Mesothelial cell of epicardium (in vitro differentiated cells): Measurements from ENCODE around the gene CAMTA1. TPM values are rescaled to one million over a fixed set of nuclear protein-coding genes. Genes with fewer than 3 reads are reported as not detected.
"Not testable (repeated sequence)": the region's sequence is repeated elsewhere in the genome, so short reads cannot be mapped to it uniquely, and the experiment has no call there.

Source experiments
- DNase-seq, 2 experiments: peaks; one replicate each; pipeline ENCODE4 v3.0.0; 2021; ENCODE audit warnings: low spot score in 2 of 2; ENCODE audit not compliant: unreplicated experiment in 2 of 2
- H3K27ac Mint-ChIP-seq: 2 replicates; pipeline ENCODE4 v1.8.0; 2021; ENCODE audit warnings: mixed read lengths
- H3K27me3 Mint-ChIP-seq: 2 replicates; pipeline ENCODE4 v1.8.0; 2021; ENCODE audit warnings: low read depth, mixed read lengths
- H3K36me3 Mint-ChIP-seq: 2 replicates; pipeline ENCODE4 v1.8.0; 2021; ENCODE audit warnings: mixed read lengths
- H3K4me1 Mint-ChIP-seq: 2 replicates; pipeline ENCODE4 v1.8.0; 2021; ENCODE audit warnings: mixed read lengths
- H3K4me3 Mint-ChIP-seq: 2 replicates; pipeline ENCODE4 v1.8.0; 2021; ENCODE audit warnings: mild to moderate bottlenecking, moderate library complexity, mixed read lengths
- H3K9me3 Mint-ChIP-seq: 2 replicates; pipeline ENCODE4 v1.8.0; 2021; ENCODE audit warnings: mixed read lengths
- CTCF ChIP-seq: fragments of 200-600 bp; sonication (generic); IDR thresholded peaks from one replicate; pipeline ENCODE4 v1.5.0; 2021; ENCODE audit warnings: antibody characterized with exemption; ENCODE audit not compliant: unreplicated experiment
- total RNA-seq: library from RNA; stranded (reverse); gene quantifications from 3 replicates; pipeline ENCODE4 v1.2.1, GENCODE V29; 2021

The CAMTA1 gene
- total RNA-seq, 1 donor from 2014 or later: 70.4 TPM

- peak in 1 of 2 experiments; percentile 14 for DNase-seq
- Mint-ChIP-seq H3K9me3 (peaks cover 21% of the 10 kb centered on the region), H3K36me3 (peaks cover 2% of the 10 kb centered on the region), H3K4me3 (no peak overlapping the region), H3K4me1 (peaks cover 25% of the 10 kb centered on the region), H3K27me3 (peaks cover 1% of the 10 kb centered on the region), H3K27ac (no peak overlapping the region)
- no peak for TF ChIP-seq CTCF
Measured at GRCh38 chr1:7329868-7330615, 544.8 kb downstream of the CAMTA1 start.

GRCh38 chr1:7330726-7331125 lies 545.5 kb downstream of the CAMTA1 start:
- peaks cover 21% of the 10 kb centered on the region for H3K9me3 Mint-ChIP-seq
- peaks cover 32% of the 10 kb centered on the region for H3K4me1 Mint-ChIP-seq

GRCh38 chr1:7331926-7332535 lies 546.8 kb downstream of the CAMTA1 start:
- no peak overlapping the region for H3K4me3 Mint-ChIP-seq
- no peak for TF ChIP-seq CTCF
- peaks cover 16% of the 10 kb centered on the region for H3K9me3 Mint-ChIP-seq
- H3K27me3 Mint-ChIP-seq: peaks cover 1% of the 10 kb centered on the region
- DNase-seq: peak in 1 of 2 experiments; percentile 14
- peaks cover 2% of the 10 kb centered on the region for H3K36me3 Mint-ChIP-seq
- peaks cover 36% of the 10 kb centered on the region for H3K4me1 Mint-ChIP-seq
- H3K27ac Mint-ChIP-seq: no peak overlapping the region

More at GRCh38 chr1:7330726-7331125, 545.5 kb downstream of the CAMTA1 start:
- peak in 1 of 2 experiments; percentile 35 for DNase-seq
- H3K36me3 Mint-ChIP-seq, H3K27ac Mint-ChIP-seq, H3K27me3 Mint-ChIP-seq, H3K4me3 Mint-ChIP-seq: not testable (repeated sequence)

GRCh38 chr1:7333094-7333493 lies 547.8 kb downstream of the CAMTA1 start:
- Mint-ChIP-seq H3K27me3 (peaks cover 1% of the 10 kb centered on the region), H3K27ac (no peak overlapping the region), H3K9me3 (peaks cover 8% of the 10 kb centered on the region), H3K4me3 (no peak overlapping the region), H3K36me3 (no peaks in the 10 kb centered on the region), H3K4me1 (peaks cover 37% of the 10 kb centered on the region)
- DNase-seq: peak in 1 of 2 experiments; percentile 11
- TF ChIP-seq CTCF: no peak

- no peak for TF ChIP-seq CTCF
- peaks cover 4% of the 10 kb centered on the region for H3K9me3 Mint-ChIP-seq
- no peak for DNase-seq
- no peaks in the 10 kb centered on the region for H3K36me3 Mint-ChIP-seq
- no peaks in the 10 kb centered on the region for H3K27me3 Mint-ChIP-seq
- peaks cover 37% of the 10 kb centered on the region for H3K4me1 Mint-ChIP-seq
- H3K27ac Mint-ChIP-seq: peak overlapping the region; percentile 86
- no peak overlapping the region for H3K4me3 Mint-ChIP-seq
Measured at GRCh38 chr1:7333620-7334019, 548.4 kb downstream of the CAMTA1 start.

GRCh38 chr1:7334475-7335035 lies 549.3 kb downstream of the CAMTA1 start:
- Mint-ChIP-seq H3K36me3 (no peaks in the 10 kb centered on the region), H3K27me3 (no peaks in the 10 kb centered on the region), H3K9me3 (no peaks in the 10 kb centered on the region), H3K4me3 (peak overlapping the region; percentile 7), H3K4me1 (peaks cover 37% of the 10 kb centered on the region), H3K27ac (peak overlapping the region; percentile 86)
- no peak for TF ChIP-seq CTCF
- no peak for DNase-seq
